Ishikawa (cell line): ENCODE measurements around the gene ATP9B.

Source experiments
- CEBPB ChIP-seq: IDR thresholded peaks from 2 replicates; pipeline ENCODE4 v1.6.1; 2012
- CREB1 ChIP-seq: IDR thresholded peaks from 2 replicates; pipeline ENCODE4 v1.6.1; 2012; ENCODE audit warnings: low read depth
- EGR1 ChIP-seq: IDR thresholded peaks from 2 replicates; pipeline ENCODE4 v1.6.1; 2012
- EP300 ChIP-seq: IDR thresholded peaks from 2 replicates; pipeline ENCODE4 v1.6.1; 2012; ENCODE audit warnings: borderline replicate concordance
- FOXM1 ChIP-seq: IDR thresholded peaks from 2 replicates; pipeline ENCODE4 v1.6.1; 2012; ENCODE audit warnings: low read depth, borderline replicate concordance
- NFIC ChIP-seq: IDR thresholded peaks from 2 replicates; pipeline ENCODE4 v1.6.1; 2012
- RAD21 ChIP-seq: IDR thresholded peaks from 2 replicates; pipeline ENCODE4 v1.6.1; 2012; ENCODE audit warnings: low read depth
- TAF1 ChIP-seq: IDR thresholded peaks from 2 replicates; pipeline ENCODE4 v1.6.1; 2012; ENCODE audit warnings: low read depth, mild to moderate bottlenecking
- TCF12 ChIP-seq: IDR thresholded peaks from 2 replicates; pipeline ENCODE4 v1.6.1; 2012; ENCODE audit warnings: low read depth
- TEAD4 ChIP-seq: IDR thresholded peaks from 2 replicates; pipeline ENCODE4 v1.6.1; 2012
- YY1 ChIP-seq: IDR thresholded peaks from 2 replicates; pipeline ENCODE4 v1.6.1; 2012; ENCODE audit warnings: low read depth
- ZBTB7A ChIP-seq: IDR thresholded peaks from 2 replicates; pipeline ENCODE4 v1.6.1; 2012; ENCODE audit warnings: low read depth
- TF ChIP-seq, protein P1 (sequence below): IDR thresholded peaks from 2 replicates; pipeline ENCODE4 v1.6.1; 2012; ENCODE audit warnings: low read depth, mild to moderate bottlenecking
- TF ChIP-seq, protein P2 (sequence below): IDR thresholded peaks from 2 replicates; pipeline ENCODE4 v1.6.1; 2012
- TF ChIP-seq, protein P3 (sequence below): IDR thresholded peaks from 2 replicates; pipeline ENCODE4 v1.6.1; 2012

The ATP9B gene

DNA sequence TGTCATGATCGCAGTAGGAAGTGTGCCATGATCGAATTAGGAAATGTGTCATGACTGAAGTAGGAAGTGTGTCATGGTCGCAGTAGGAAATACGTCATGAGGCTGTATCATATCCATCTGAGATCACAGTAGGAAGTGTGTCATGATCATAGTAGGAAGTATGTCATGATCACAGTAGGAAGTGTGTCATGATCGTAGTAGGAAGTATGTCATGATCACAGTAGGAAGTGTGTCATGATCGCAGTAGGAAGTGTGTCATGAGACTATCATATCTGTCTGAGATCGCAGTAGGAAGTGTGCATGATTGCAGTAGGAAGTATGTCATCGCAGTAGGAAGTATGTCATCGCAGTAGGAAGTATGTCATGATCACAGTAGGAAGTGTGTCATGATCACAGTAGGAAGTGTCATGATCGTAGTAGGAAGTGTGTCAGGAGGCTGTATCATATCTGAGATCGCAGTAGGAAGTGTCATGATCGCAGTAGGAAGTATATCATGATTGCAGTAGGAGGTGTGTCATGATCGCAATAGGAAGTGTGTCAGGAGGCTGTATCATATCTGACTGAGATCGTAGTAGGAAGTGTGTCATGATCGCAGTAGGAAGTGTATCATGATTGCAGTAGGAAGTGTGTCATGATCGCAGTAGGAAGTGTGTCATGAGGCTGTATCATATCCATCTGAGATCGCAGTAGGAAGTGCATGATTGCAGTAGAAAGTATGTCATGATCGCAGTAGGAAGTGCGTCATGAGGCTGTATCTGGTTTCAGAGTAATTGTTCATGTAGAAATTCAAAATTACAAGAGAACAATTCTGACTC is 270.1 kb downstream of the ATP9B start:
- TF ChIP-seq, protein P1, sequence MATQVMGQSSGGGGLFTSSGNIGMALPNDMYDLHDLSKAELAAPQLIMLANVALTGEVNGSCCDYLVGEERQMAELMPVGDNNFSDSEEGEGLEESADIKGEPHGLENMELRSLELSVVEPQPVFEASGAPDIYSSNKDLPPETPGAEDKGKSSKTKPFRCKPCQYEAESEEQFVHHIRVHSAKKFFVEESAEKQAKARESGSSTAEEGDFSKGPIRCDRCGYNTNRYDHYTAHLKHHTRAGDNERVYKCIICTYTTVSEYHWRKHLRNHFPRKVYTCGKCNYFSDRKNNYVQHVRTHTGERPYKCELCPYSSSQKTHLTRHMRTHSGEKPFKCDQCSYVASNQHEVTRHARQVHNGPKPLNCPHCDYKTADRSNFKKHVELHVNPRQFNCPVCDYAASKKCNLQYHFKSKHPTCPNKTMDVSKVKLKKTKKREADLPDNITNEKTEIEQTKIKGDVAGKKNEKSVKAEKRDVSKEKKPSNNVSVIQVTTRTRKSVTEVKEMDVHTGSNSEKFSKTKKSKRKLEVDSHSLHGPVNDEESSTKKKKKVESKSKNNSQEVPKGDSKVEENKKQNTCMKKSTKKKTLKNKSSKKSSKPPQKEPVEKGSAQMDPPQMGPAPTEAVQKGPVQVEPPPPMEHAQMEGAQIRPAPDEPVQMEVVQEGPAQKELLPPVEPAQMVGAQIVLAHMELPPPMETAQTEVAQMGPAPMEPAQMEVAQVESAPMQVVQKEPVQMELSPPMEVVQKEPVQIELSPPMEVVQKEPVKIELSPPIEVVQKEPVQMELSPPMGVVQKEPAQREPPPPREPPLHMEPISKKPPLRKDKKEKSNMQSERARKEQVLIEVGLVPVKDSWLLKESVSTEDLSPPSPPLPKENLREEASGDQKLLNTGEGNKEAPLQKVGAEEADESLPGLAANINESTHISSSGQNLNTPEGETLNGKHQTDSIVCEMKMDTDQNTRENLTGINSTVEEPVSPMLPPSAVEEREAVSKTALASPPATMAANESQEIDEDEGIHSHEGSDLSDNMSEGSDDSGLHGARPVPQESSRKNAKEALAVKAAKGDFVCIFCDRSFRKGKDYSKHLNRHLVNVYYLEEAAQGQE = no peak
- TF ChIP-seq YY1 = no peak
- no peak for TF ChIP-seq TEAD4
- TF ChIP-seq EP300 = no peak
- TF ChIP-seq NFIC = no peak
- TF ChIP-seq CEBPB = no peak
- TF ChIP-seq CREB1 = no peak
- no peak for TF ChIP-seq EGR1
- no peak for TF ChIP-seq TCF12
- TF ChIP-seq, protein P2, sequence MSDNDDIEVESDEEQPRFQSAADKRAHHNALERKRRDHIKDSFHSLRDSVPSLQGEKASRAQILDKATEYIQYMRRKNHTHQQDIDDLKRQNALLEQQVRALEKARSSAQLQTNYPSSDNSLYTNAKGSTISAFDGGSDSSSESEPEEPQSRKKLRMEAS = no peak
- no peak for TF ChIP-seq TAF1
- TF ChIP-seq, protein P3, sequence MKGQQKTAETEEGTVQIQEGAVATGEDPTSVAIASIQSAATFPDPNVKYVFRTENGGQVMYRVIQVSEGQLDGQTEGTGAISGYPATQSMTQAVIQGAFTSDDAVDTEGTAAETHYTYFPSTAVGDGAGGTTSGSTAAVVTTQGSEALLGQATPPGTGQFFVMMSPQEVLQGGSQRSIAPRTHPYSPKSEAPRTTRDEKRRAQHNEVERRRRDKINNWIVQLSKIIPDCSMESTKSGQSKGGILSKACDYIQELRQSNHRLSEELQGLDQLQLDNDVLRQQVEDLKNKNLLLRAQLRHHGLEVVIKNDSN = no peak
- no peak for TF ChIP-seq FOXM1
- TF ChIP-seq RAD21 = no peak
- TF ChIP-seq ZBTB7A = no peak

DNA sequence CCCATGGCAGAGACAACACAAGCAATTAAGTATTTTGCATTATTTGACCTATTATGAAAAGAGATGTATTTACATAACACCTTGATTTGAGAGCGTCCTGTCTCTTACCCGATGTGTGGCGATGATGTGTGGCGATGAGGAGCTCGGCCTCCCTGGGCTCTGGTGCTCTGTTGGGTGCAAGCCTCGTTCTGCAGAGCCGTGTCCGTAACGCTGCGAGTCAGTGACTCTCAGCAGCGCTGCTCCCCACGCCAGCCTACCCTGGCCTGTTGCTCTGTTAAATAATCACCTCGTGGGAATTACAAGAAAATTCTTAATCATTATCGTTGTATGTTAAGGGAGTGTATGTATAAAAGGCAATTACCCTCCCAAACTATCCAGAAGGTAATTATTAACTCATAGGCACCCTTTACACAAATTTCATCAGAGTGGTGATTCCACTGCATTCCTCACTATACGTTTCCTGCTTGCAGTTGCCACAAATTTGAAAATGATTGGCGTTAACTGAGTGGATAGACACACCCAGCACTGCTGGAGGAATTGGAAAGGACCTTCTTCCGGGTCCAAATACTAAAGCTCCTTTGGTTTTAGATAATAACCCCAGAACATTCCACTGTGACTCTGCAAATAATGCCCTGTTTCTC is 274.5 kb downstream of the ATP9B start:
- TF ChIP-seq, protein P2 = no peak
- TF ChIP-seq TCF12 = no peak
- TF ChIP-seq, protein P3 = no peak
- TF ChIP-seq CREB1 = no peak
- no peak for TF ChIP-seq FOXM1
- no peak for TF ChIP-seq CEBPB
- TF ChIP-seq YY1 = no peak
- TF ChIP-seq RAD21 = no peak
- TF ChIP-seq TEAD4 = no peak
- no peak for TF ChIP-seq EP300
- TF ChIP-seq, protein P1 = no peak
- no peak for TF ChIP-seq TAF1

DNA sequence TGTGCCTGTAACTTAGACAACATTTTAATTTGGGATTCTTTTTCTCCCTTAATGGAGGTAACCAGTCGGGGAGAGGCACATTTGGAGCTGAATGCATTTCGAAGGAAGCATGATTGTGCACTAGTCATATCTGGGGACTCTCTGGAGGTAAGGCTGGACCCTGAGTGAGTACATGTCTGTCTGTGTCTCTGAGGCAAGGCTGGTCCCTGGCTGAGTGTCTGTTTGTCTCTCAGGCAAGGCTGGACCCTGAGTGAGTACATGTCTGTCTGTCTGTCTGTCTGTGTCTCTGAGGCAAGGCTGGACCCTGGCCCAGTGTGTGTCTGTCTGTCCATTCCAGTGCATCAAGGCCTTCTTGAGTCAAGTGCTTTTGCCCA is 275.0 kb downstream of the ATP9B start:
- no peak for TF ChIP-seq YY1
- no peak for TF ChIP-seq TAF1
- TF ChIP-seq, protein P2 = no peak
- no peak for TF ChIP-seq TCF12
- TF ChIP-seq NFIC = no peak
- no peak for TF ChIP-seq RAD21
- TF ChIP-seq ZBTB7A = no peak

DNA sequence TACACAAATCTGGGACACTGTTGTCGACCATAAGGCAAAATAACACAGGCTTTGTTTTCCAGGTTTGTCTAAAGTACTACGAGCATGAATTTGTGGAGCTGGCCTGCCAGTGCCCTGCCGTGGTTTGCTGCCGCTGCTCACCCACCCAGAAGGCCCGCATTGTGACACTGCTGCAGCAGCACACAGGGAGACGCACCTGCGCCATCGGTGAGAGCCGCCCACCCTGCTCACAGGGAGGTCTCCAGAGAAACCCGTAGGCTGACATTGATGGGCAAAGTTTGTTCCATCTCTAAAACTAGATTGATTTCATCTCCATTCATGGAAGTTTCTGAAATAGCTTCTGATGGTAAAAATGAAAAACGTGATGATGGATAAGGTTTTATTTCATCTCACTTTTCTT is 276.2 kb downstream of the ATP9B start:
- TF ChIP-seq CREB1 = no peak
- TF ChIP-seq, protein P3 = no peak

DNA sequence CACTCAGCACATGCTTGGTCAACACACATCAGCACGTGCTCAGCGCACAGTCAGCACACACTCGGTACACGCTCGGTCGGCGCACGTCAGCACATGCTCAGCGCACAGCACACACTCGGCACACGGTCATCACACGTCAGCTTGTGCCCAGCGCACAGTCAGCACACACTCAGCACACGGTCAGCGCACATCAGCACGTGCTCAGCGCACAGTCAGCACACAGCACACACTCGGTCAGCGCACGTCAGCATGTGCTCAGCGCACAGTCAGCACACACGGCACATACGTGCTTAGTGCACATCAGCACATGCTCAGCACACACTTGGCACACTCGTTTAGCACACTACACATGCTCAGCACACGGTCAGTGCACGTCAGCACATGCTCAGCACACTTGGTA is 276.8 kb downstream of the ATP9B start:
- no peak for TF ChIP-seq RAD21
- TF ChIP-seq CREB1 = no peak
- TF ChIP-seq NFIC = no peak
- TF ChIP-seq EGR1 = no peak
- TF ChIP-seq ZBTB7A = no peak
- TF ChIP-seq TAF1 = no peak
- TF ChIP-seq, protein P1 = no peak
- TF ChIP-seq TEAD4 = no peak
- no peak for TF ChIP-seq FOXM1
- TF ChIP-seq, protein P3 = no peak
- TF ChIP-seq YY1 = no peak
- no peak for TF ChIP-seq EP300
- no peak for TF ChIP-seq TCF12
- no peak for TF ChIP-seq CEBPB
- TF ChIP-seq, protein P2 = no peak
